ENCODE data around the gene PIP4P1.
"Not testable (repeated sequence)": the region's sequence is repeated elsewhere in the genome, so short reads cannot be mapped to it uniquely, and the experiment has no call there.

The PIP4P1 gene

DNA sequence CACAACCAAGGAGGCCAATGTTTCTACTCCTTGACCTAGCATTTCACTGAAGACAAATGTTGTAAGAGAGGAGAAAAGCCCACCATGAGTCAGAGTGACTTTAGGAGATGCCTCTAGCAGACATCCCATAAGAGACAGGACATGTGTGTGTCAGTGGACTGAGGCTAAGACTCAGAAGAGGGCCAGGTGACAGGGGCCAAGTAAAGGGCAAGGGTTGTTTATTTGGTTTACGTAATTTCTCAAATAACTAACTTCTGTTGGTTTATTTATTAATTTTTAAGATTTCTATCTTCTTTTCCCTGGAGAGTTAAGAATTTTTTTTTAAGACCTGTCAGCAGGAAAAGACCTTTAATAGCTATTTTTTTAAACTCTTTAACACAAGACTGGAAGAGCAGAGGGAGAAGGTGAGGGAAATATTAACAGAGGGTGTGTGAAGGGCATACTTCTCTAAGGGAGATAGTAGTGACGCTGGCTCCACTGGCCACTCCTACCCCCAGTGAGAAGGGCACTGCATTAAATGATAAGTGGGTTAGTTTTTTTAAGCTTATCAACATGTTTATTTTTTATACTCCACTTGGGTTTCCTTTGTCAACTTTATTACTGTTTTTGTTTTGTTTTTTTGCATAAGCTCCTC, 11.4 kb upstream of the PIP4P1 start:
- DNase-seq, result no peak

DNA sequence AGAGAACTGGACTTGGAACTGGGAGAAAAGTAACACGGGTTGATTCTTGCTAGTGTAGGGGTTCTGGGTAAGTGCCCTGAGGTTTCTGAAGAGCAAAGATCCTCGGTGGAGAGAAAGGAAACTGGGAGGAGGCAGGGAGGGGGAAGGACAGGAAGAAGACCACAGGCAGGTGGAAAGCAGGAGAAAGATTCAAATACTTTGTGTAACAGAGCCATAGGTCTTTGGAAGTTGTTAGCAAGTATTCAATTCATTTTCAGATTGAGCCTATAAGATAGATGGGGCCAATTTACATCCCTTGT, 9.3 kb upstream of the PIP4P1 start:
- no peak for DNase-seq

DNA sequence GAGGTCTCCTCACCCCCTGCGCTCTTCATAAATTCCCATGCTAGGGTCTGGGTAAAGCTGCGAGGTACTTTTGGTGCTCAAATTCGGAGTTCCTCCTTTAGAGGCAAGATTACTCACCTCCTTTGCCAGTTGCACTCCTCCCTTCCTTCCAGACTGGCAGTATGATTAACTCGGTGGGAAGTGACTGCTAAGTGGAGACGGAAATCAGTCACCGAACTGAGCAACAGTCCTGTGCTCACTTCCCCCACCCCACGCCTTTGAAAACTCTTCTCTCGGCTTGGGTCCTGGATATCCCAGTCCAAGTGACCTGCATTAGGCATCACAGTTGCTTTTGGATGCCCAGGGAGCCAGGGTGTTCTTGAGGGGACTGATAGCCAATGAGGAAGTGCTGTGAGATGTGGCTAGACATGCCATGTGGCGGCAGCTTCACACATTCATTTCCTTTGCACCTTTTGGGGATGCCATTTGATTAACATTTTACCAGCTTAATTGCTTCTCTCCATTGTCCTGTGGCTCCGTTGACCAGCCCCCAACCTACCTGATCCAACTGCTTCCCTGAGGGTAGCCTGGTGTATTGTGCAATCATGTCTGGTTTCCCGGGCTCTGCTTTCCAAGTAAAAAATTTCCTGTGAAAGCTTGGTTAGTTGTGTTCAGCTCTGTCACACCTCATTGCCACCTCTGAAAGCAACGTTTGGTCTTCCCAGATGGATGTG, 8.8 kb upstream of the PIP4P1 start:
- peak; percentile 77 for DNase-seq

DNA sequence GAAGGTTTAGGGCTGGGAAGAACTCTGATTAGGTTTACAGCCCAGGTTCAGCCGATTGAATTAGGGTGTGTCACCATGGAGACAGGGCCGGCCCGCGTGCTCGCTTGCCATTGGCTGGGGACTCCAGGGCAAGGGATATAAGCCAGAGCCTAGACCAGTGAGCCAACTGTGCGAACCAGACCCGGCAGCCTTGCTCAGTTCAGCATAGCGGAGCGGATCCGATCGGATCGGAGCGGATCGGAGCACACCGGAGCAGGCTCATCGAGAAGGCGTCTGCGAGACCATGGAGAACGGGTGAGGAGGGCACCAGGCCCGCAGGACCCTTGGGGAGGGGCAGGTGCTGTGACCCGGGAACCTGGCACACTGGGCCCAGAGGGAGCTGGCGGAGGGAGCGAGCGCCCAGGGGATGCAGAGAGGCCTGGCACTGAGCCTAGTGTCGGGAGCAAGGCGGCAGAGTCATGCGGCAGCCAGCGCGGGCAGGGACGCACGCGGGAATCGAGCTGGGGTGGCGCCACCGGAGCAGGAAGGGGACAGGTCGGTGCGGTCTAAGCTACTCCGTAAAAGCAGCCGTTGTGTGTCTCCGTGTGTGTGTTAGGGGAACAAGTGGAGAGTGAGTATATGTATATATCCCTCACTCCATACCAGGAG, 8.1 kb upstream of the PIP4P1 start, which contains the start of gene PNP:
Gene PNP (plus strand): TSS at position 165 of the 648 bp plus-strand sequence. CDS start 119 bp downstream, at position 284.
- peak; percentile 94 for DNase-seq

DNA sequence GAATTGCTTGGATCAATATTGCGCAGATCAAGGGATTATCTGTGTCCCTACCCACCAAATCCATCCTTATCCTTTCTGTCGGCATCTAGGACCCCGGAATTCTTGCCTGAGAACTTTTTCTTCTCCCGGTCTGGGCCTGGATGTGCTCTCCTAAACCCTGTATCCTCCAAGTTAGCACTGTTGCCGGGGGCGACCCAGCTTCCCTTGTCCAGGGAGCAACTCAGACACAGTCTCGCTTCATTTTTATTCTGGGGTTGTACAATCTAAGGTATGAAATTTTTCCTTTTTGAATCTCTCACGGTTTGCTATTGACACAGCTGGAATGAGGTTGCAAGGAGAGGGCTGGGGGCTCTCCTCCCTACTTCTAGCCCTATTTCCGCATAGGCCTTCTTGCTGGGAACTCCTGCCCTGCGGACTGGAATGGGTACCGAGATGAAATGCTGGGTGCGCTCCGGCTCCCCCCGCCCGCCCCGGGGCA, 7.6 kb upstream of the PIP4P1 start:
- no peak for DNase-seq

DNA sequence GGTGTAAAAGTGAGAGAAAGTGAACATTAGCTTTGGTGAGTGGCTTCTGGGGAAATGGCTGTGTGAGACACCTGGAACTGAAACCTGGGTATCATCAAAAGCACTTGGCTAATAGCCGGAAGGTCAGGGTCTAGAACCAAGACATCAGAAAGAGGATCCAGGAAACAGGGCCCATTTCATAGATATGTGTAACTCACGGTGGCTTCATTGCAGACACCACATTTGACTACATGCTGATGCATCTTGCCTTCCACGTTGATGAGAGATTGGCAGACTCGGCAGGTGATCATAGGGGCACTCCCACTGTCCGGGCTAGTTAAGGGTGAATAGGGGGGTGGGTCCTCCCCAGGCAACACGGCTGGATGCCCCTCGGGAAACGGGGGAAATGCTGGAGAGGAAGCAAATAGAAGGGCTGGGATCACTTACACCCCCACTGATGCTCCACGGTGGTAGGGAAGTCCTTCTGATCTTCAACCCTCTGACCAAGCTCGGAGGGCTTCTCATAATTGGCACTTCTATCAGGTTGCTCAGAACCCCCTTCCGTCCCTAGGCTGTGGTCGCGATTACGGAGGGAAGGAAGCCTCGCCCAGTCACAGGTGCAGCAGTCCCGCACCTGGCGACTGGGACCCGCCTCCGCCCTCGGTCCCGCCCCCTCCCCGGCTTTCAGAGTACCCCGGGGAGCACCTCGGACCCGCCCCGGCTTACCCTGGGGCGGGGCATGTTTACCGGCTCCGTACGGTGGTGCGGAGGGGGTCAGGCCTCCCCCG, 593 bp downstream of the PIP4P1 start:
- DNase-seq, result peak; percentile 55

DNA sequence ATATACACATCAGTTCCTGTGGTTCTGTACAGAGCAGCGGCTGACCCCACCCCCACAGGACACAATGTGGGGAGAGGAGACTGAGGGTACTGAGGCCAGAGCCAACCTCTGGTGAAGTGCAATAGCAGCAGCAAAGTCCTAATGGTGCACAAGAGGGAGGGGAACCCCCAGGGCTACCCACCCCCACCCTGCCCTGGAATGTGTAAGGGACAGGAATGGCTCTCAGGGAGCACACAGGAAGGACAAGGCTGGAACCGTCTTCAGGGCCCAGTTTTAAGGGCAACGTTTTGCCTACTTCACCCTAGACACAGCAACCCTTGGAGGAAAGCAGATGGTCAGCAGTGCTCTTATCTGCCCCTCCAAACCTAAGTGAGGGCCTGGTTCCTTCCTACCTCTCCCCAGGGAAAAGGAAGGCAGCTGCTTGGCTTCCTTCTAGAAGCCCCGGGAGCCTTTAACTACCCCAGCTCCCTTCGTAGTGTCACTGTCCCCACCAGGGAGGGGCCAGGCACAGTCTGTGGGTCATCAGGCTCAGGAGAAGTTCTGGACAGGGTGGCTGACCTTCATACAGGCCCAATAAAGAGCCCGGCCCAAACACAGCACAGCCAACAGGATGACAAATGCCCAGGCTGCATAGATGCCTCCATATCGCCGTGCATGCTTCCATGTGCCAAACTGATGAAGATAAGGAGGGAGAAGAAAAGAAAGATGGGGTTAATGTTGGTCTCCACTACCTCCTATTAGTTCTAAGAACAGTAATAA, 3.0 kb downstream of the PIP4P1 start:
- no peak for DNase-seq

DNA sequence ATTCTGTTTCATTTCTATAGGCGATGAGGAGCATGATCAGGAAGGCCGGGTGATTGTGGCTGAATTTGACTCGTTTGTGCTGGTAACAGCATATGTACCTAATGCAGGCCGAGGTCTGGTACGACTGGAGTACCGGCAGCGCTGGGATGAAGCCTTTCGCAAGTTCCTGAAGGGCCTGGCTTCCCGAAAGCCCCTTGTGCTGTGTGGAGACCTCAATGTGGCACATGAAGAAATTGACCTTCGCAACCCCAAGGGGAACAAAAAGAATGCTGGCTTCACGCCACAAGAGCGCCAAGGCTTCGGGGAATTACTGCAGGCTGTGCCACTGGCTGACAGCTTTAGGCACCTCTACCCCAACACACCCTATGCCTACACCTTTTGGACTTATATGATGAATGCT, 4.3 kb downstream of the PIP4P1 start:
- DNase-seq, result no peak

DNA sequence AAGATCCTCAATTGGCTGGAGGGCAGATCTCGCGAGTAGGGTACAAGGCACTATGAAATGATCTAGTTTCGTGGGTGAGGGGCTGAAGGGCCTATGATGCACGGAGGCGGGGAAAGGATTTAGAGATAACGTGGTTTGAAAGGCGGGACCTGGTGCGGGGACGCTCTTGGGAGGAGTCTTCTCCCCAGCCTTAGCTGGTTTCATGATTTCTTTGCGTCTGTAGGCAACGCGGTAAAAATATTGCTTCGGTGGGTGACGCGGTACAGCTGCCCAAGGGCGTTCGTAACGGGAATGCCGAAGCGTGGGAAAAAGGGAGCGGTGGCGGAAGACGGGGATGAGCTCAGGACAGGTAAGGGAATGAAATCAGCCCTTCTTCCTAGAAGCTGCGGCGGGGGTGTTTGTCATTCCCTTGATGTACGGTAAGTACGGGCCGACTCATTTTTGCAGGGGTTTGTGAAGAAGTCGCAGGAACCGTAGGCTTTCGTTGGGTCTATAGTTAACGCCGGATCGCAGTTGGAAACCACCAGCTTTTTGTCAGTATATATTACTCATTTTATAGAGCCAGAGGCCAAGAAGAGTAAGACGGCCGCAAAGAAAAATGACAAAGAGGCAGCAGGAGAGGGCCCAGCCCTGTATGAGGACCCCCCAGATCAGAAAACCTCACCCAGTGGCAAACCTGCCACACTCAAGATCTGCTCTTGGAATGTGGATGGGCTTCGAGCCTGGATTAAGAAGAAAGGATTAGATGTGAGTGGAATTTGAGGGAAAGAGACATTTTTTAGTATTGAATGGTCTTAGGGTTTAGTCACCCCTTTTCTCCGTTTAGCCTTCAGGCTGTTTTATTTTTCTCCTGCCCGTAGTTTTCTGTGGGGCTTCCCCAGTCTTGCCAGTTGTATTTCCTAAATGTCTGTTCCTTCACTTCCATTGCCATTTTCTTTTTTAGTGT, 5.6 kb downstream of the PIP4P1 start:
- DNase-seq, result peak; percentile 62

DNA sequence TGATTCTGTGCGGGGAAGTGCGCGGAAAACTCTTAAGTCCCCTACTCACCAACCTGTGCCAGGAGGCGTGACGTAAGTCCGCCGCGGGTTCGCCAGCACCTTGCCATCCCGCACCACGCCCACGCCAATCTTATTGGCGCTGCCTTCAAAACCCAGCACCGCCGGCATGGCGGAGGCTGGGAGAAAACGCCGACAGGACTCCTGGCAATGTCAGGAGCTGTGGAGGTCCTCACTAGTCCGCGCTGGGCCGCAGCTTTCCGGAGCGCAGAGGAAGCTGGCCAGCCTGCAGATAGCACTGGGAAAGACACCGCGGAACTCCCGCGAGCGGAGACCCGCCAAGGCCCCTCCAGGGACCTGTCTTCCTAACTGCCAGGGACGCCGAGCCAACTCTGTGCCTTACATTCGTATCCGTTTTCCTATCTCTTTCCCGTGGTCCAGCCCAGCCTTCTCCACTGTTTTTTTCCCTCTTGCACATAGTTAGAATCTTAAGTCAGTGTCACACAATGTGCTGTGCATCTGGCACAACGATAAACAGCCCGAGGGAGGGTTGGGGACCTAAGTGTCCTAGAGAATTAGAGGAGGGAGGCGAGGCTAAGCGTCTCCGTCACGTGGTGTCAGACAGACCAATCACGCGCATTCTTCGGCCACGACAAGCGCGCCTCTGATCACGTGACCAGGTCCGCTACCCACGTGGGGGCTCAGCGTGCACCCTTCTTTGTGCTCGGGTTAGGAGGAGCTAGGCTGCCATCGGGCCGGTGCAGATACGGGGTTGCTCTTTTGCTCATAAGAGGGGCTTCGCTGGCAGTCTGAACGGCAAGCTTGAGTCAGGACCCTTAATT, 6.5 kb downstream of the PIP4P1 start, which contains the start of the genes APEX1 and OSGEP:
Gene APEX1 (plus strand): TSS at position 711 of the 839 bp plus-strand sequence. CDS start 420 bp downstream, outside the sequence.
Gene OSGEP (minus strand): TSS at position 297 of the 839 bp plus-strand sequence. CDS start 129 bp downstream, at position 168.
- peak; percentile 99 for DNase-seq

DNA sequence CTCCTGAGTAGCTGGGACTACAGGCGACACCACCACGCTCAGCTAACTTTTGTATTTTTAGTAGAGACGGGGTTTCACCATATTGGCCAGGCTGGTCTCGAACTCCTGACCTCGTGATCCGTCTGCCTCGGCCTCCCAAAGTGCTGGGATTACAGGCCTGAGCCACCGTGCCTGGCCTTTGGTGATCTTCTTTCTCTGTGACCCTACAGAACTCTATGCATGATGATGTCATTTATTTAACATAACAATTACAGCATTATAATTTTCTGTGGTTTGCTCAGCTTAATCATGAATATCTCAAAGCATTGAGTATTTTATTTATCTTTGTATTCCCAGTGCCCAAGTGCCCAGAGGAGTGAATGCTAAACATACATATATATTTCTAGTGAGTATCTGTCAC, 8.4 kb downstream of the PIP4P1 start:
- DNase-seq, result not testable (repeated sequence)

DNA sequence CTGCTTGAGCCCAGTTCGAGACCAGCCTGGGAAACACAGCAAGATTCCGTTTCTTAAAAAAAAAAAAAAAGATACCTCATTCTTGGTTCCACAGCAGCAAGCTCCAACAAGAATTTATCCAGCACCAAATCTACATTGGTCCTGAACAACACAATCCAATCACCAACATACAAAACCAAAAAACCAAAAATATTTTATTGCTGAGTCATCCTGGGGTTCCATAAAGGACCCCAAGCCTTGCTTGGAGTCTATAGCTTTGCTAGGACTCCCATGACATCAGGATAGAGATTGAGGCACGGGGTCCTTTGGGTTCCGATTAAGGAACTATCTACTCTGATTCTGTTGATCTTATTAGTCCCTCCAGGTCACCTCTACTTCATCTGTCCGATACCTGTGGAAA, 14.3 kb downstream of the PIP4P1 start:
- no peak for DNase-seq

DNA sequence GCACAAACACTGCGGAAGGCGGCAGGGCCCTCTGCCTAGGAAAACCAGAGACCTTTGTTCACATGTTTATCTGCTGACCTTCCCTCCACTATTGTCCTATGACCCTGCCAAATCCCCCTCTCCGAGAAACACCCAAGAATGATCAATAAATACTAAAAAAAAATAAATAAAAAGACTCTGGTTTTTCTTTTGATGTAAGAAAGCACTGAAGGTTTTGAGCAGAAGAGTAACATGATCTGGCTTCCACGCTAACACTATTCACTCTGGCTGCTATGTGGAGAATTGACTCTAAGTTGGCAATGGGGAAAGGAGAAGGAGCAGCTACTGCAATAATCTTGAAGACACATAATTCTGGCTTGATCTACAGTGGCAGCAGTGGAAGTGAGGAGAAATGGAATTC, 17.6 kb downstream of the PIP4P1 start:
- DNase-seq, result not testable (repeated sequence)

DNA sequence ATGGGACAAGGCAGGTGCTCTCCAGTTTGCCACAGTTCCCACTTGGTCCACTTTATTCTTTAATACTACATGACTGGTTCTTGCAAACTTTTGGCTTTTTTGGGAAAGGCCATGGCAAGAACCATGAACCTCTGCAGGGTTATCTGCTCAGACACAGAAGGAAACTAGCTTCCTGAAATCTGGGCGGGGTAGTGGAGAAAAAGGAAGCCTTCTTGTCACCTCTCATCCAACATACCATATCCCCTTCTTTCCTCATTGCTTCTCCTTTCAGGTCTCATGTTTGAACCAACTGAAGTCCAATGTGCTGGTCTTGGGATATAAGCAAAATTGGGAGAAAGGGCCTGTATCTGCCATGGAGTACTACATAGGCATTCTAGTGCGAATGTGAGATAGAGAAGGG, 19.8 kb downstream of the PIP4P1 start:
- DNase-seq, result no peak

DNA sequence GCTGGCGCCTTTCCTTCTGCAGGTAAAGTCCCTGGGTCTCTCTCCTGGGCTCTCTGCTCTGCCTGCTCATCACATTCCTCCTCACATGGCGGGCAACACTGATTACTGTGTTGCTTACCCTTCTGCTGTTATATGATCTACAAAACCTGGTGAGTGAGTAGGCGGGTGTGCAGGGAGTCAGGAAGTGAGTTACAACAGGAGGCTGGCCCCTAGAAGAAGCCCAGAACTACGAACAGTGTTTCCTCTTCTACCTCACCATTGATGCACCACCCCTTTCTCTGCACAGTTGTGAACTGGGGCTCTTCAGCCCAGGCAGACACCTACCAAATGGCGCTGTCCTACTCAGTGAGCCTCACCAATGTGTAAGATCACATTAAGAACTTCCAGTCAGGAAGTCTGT, 20.4 kb downstream of the PIP4P1 start:
- DNase-seq, result peak; percentile 41

DNA sequence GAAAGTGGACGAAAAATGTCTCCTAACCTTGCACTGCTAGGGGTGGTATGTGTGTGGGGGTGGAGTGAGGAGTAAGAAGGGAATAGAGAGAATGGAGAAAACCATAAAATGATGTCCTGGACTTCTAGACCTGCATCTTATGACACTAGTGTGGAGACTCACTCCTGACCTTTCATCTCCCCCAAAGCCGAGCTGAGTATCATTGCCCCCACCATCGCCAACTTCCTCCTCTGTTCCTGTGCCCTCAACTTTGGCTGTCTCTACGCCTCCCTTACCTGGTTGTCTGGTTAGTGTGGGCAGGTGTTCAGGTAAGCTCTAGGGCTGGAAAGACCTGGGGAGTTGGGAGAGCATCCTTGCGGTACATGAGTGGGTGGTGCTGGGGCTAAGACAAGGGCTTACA, 20.8 kb downstream of the PIP4P1 start:
- no peak for DNase-seq

DNA sequence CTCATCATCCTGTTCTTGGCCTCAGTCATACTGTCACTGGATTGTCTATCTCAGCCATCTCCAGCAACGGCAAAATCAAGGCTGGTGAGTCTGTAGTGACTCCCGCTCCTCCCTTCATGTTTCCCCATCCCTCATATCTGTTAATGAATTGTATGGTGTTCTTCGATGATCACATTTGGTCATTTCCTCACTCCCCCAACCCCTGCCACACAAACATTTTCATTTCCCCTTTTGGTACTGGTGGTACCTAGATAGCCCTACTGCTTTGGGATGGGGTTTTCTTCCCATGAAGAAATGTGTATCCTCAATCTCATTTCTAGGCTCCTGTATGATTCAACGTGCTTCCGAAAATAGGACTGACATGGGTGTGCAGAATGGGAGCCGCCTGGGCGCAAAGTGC, 22.6 kb downstream of the PIP4P1 start:
- DNase-seq, result no peak

DNA sequence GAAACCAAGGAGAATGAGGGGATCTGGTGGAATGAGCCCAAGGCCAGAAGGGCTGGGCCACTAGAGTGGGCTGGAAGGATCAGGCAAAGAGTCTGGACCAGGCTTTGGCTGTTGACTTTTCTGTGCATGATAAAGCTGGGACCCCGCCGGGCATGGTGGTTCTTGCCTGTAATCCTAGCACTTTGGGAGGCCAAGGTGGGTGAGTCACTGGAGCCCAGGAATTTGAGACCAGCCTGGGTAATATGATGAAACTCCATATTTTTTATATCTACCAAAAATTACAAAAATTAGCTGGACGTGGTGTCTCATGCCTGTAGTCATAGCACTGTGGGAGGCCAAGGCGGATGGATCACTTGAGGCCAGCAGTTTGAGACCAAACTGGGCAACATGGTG, 24.9 kb downstream of the PIP4P1 start:
- no peak for DNase-seq

DNA sequence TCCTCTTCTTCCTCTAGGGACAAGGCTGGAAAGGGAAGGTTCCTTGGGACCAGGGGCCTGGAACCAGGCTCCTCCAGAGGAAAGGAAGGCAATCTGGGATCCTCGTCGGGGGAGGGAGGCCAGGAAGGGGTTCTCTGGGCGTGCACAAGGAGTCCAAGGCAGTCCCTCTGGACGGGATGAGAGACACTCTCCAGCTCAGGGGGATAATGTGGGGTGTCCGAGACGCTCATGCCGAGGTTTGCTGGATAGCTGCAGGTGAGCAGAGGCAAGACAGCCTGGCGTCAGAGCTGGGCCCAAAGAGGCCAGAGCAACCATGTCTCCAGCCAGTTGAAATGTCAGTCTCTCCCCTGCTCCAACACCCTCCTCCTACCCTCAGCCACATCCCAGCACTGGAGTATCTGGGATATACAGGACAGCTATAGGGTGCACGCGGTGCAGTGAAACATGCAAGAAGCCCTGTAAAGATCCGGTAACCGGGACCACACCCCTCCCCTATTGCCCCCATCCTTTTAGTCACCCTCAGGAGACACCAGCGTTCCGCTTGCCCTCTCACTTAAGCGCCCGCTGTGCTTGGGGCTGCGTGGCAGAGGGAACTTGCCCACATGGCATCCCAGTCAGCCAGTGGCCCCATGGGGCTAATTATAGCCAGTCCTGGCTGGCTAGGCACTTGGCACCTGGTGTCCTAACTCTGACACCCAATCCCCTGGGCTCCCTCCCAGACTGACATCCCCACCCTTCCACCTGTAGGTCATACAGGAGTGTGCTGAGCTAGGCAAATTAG, 25.5 kb downstream of the PIP4P1 start, which contains the start of gene KLHL33:
Gene KLHL33 (minus strand): TSS at position 585 of the 781 bp plus-strand sequence. CDS start 355 bp downstream, at position 230.
- DNase-seq, result no peak

All from activated CD4-positive, alpha-beta T cell treated with anti-CD3 and anti-CD28 coated beads for 48 hours (primary cell).